Hypothalamus (tissue), 51 donors: ENCODE results near the gene SEMA6B.
"Not testable (repeated sequence)": the region's sequence is repeated elsewhere in the genome, so short reads cannot be mapped to it uniquely, and the experiment has no call there.

Experiments
- DNase-seq, 51 donors: peaks; one replicate each; lab custom pipeline; 2025; lab: John Stamatoyannopoulos, UW

The SEMA6B gene

GRCh38 chr19:4575267-4576015 is 16.0 kb upstream of the SEMA6B start:
- DNase-seq: no peak

- DNase-seq: no peak
Observed at GRCh38 chr19:4573682-4574081, 14.2 kb upstream of the SEMA6B start.

GRCh38 chr19:4571305-4571917 is 11.9 kb upstream of the SEMA6B start:
- no peak for DNase-seq

- DNase-seq: no peak
Observed at GRCh38 chr19:4570916-4571304, 11.4 kb upstream of the SEMA6B start.

- no peak for DNase-seq
Observed at GRCh38 chr19:4570402-4570801, 10.9 kb upstream of the SEMA6B start.

- no peak for DNase-seq
Observed at GRCh38 chr19:4568886-4569285, 9.4 kb upstream of the SEMA6B start.

- DNase-seq: peak in 9 of 51 donors; percentile 10 to 35 (median 20)
Observed at GRCh38 chr19:4567584-4568071, 8.1 kb upstream of the SEMA6B start.

GRCh38 chr19:4566402-4567051 is 7.0 kb upstream of the SEMA6B start:
- no peak for DNase-seq

GRCh38 chr19:4563562-4563961 is 4.1 kb upstream of the SEMA6B start:
- DNase-seq: not testable (repeated sequence)

GRCh38 chr19:4562085-4562484 is 2.6 kb upstream of the SEMA6B start:
- DNase-seq: not testable (repeated sequence)

GRCh38 chr19:4557971-4558941 is 1.2 kb downstream of the SEMA6B start:
- DNase-seq: peak in 4 of 51 donors; percentile 6 to 29 (median 21)

GRCh38 chr19:4557144-4557970 is 2.1 kb downstream of the SEMA6B start:
- no peak for DNase-seq

GRCh38 chr19:4556597-4557127 is 2.8 kb downstream of the SEMA6B start:
- no peak for DNase-seq

- DNase-seq: no peak
Observed at GRCh38 chr19:4555657-4556561, 3.6 kb downstream of the SEMA6B start.

- DNase-seq: no peak
Observed at GRCh38 chr19:4554717-4555116, 4.8 kb downstream of the SEMA6B start.

- no peak for DNase-seq
Observed at GRCh38 chr19:4553775-4554174, 5.7 kb downstream of the SEMA6B start.

GRCh38 chr19:4553092-4553695 is 6.3 kb downstream of the SEMA6B start:
- DNase-seq: no peak

GRCh38 chr19:4552525-4552819 is 7.0 kb downstream of the SEMA6B start:
- DNase-seq: no peak
